GM12864 (cell line): ENCODE data around the gene IL17C.

ENCODE experiments used
- DNase-seq: peaks from one replicate; pipeline ENCODE4 v3.0.0-alpha.2; 2011; ENCODE audit warnings: low read depth
- H3K4me3 ChIP-seq: 2 replicates; pipeline ENCODE4 v1.5.1; 2011; ENCODE audit warnings: mild to moderate bottlenecking, low read depth, low read length, control low read depth
- CTCF ChIP-seq: IDR thresholded peaks from 2 replicates; pipeline ENCODE4 v1.5.1; 2011; ENCODE audit warnings: low read depth, mild to moderate bottlenecking, moderate library complexity, low read length, control low read depth, inconsistent platforms; ENCODE audit errors: missing control alignments

Gene IL17C

GRCh38 chr16:88645455-88645854 is 7.1 kb downstream of the IL17C start:
- DNase-seq, result no peak
- H3K4me3 ChIP-seq, result no peak overlapping the region
- no peak for TF ChIP-seq CTCF

GRCh38 chr16:88645941-88646340 is 7.6 kb downstream of the IL17C start:
- no peak for TF ChIP-seq CTCF
- DNase-seq, result no peak
- no peak overlapping the region for H3K4me3 ChIP-seq

- no peak for DNase-seq
- no peak for TF ChIP-seq CTCF
- no peak overlapping the region for H3K4me3 ChIP-seq
These were observed 8.1 kb downstream of the IL17C start for GRCh38 chr16:88646345-88647034.

GRCh38 chr16:88647178-88648070 is 9.1 kb downstream of the IL17C start:
- H3K4me3 ChIP-seq, result no peak overlapping the region
- no peak for TF ChIP-seq CTCF
- no peak for DNase-seq

- DNase-seq, result no peak
- no peak for TF ChIP-seq CTCF
- H3K4me3 ChIP-seq, result peak overlapping the region; percentile 94
These were observed 11.0 kb downstream of the IL17C start for GRCh38 chr16:88649195-88649923.

GRCh38 chr16:88649924-88650748 is 11.8 kb downstream of the IL17C start:
- peak overlapping the region; percentile 94 for H3K4me3 ChIP-seq
- DNase-seq, result no peak
- TF ChIP-seq CTCF, result no peak
